WTC11 (cell line): Measurements from ENCODE around the gene FRMD4B. TPM values are rescaled to one million over a fixed set of nuclear protein-coding genes. Genes with fewer than 3 reads are reported as not detected.
A peak's percentile ranks its signal among the peaks of the same experiment; 100 is the strongest.

Experiments used
- ATAC-seq: fragments of 200-7000 bp; cut with Tn5 transposase; 2 replicates; pipeline ENCODE4 v1.10.0; 2021; ENCODE audit warnings: mild to moderate bottlenecking, moderate library complexity
- CTCF ChIA-PET: fragments of 300-600 bp; sonication (Branson Sonifier 250); formaldehyde crosslinking; loops from one replicate; lab custom pipeline; 2021; ENCODE audit warnings: antibody characterized with exemption; lab: Charles Lee
- POLR2A ChIA-PET: fragments of 350-600 bp; sonication (Branson Sonifier 250); formaldehyde crosslinking; loops from one replicate; lab custom pipeline; 2021; ENCODE audit warnings: antibody characterized with exemption; lab: Charles Lee
- DNase-seq: peaks from one replicate; pipeline ENCODE4 v3.0.0; 2021; ENCODE audit warnings: low spot score
- H3K27ac Mint-ChIP-seq: 2 replicates; pipeline ENCODE4 v1.8.0; 2021; ENCODE audit warnings: mixed read lengths
- H3K27me3 Mint-ChIP-seq: 2 replicates; pipeline ENCODE4 v1.8.0; 2021; ENCODE audit warnings: low read depth, mild to moderate bottlenecking, moderate library complexity, mixed read lengths
- H3K36me3 Mint-ChIP-seq: 2 replicates; pipeline ENCODE4 v1.8.0; 2021; ENCODE audit warnings: mixed read lengths
- H3K4me1 Mint-ChIP-seq: 2 replicates; pipeline ENCODE4 v1.8.0; 2022; ENCODE audit warnings: mixed read lengths
- H3K4me3 Mint-ChIP-seq: 2 replicates; pipeline ENCODE4 v1.8.0; 2021; ENCODE audit warnings: mild to moderate bottlenecking, moderate library complexity, mixed read lengths
- H3K9me3 Mint-ChIP-seq: 2 replicates; pipeline ENCODE4 v1.8.0; 2021; ENCODE audit warnings: mixed read lengths
- CBFB ChIP-seq: sonication (generic); formaldehyde crosslinking; IDR thresholded peaks from 2 replicates; pipeline ENCODE4 v1.8.1; 2022; ENCODE audit warnings: mild to moderate bottlenecking, low read depth, missing genetic modification reagents
- E2F4 ChIP-seq: sonication (generic); formaldehyde crosslinking; IDR thresholded peaks from 2 replicates; pipeline ENCODE4 v1.8.1; 2022; ENCODE audit warnings: low read depth, mild to moderate bottlenecking, moderate library complexity, missing genetic modification reagents, borderline replicate concordance
- E2F5 ChIP-seq: sonication (generic); formaldehyde crosslinking; IDR thresholded peaks from 2 replicates; pipeline ENCODE4 v1.8.1; 2022; ENCODE audit warnings: mild to moderate bottlenecking, moderate library complexity, missing genetic modification reagents
- EMX1 ChIP-seq: fragments of 250-450 bp; sonication (Bioruptor Pico); IDR thresholded peaks from 2 replicates; pipeline ENCODE4 v1.8.0; 2021; ENCODE audit warnings: mild to moderate bottlenecking
- GRHL2 ChIP-seq: fragments of 250-450 bp; sonication (Bioruptor Pico); IDR thresholded peaks from 2 replicates; pipeline ENCODE4 v1.8.0; 2022; ENCODE audit warnings: mild to moderate bottlenecking, moderate library complexity; ENCODE audit not compliant: insufficient replicate concordance, severe bottlenecking
- GTF2I ChIP-seq: fragments of 250-450 bp; sonication (Bioruptor Pico); conservative IDR thresholded peaks from 2 replicates; pipeline ENCODE4 v1.4.0; 2021; ENCODE audit warnings: mild to moderate bottlenecking
- JUN ChIP-seq: sonication (generic); formaldehyde crosslinking; IDR thresholded peaks from 2 replicates; pipeline ENCODE4 v1.8.0; 2023; ENCODE audit warnings: mild to moderate bottlenecking, missing genetic modification reagents
- MAX ChIP-seq: sonication (generic); formaldehyde crosslinking; IDR thresholded peaks from 2 replicates; pipeline ENCODE4 v1.8.0; 2022; ENCODE audit warnings: mild to moderate bottlenecking, missing genetic modification reagents
- MLX ChIP-seq: sonication (generic); formaldehyde crosslinking; IDR thresholded peaks from 2 replicates; pipeline ENCODE4 v1.8.1; 2023; ENCODE audit warnings: mild to moderate bottlenecking, missing genetic modification reagents, moderate library complexity
- MXD4 ChIP-seq: fragments of 250-450 bp; sonication (Bioruptor Pico); IDR thresholded peaks from 2 replicates; pipeline ENCODE4 v1.8.0; 2021; ENCODE audit warnings: mild to moderate bottlenecking, moderate library complexity, borderline replicate concordance
- NFATC4 ChIP-seq: fragments of 250-450 bp; sonication (Bioruptor Pico); IDR thresholded peaks from 2 replicates; pipeline ENCODE4 v1.9.0; 2021; ENCODE audit warnings: mild to moderate bottlenecking
- NFE2L1 ChIP-seq: sonication (generic); formaldehyde crosslinking; IDR thresholded peaks from 2 replicates; pipeline ENCODE4 v1.8.1; 2023; ENCODE audit warnings: missing genetic modification reagents
- NR1H2 ChIP-seq: sonication (generic); formaldehyde crosslinking; IDR thresholded peaks from 2 replicates; pipeline ENCODE4 v1.9.0; 2021; ENCODE audit warnings: mild to moderate bottlenecking, moderate library complexity, missing genetic modification reagents
- OVOL2 ChIP-seq: fragments of 250-450 bp; sonication (Bioruptor Pico); IDR thresholded peaks from 2 replicates; pipeline ENCODE4 v1.9.0; 2021; ENCODE audit warnings: mild to moderate bottlenecking, borderline replicate concordance
- TCF7 ChIP-seq: sonication (generic); formaldehyde crosslinking; IDR thresholded peaks from 2 replicates; pipeline ENCODE4 v1.8.0; 2022; ENCODE audit warnings: mild to moderate bottlenecking, low read depth, missing genetic modification reagents, moderate library complexity
- TEAD1 ChIP-seq: sonication (generic); formaldehyde crosslinking; IDR thresholded peaks from 2 replicates; pipeline ENCODE4 v1.8.0; 2022; ENCODE audit warnings: mild to moderate bottlenecking, missing genetic modification reagents
- TEAD4 ChIP-seq: sonication (generic); formaldehyde crosslinking; IDR thresholded peaks from 2 replicates; pipeline ENCODE4 v1.8.0; 2022; ENCODE audit warnings: mild to moderate bottlenecking, missing genetic modification reagents
- ZBTB21 ChIP-seq: sonication (generic); formaldehyde crosslinking; IDR thresholded peaks from 2 replicates; pipeline ENCODE4 v1.8.1; 2023; ENCODE audit warnings: mild to moderate bottlenecking, missing genetic modification reagents, borderline replicate concordance
- ZMAT4 ChIP-seq: fragments of 250-450 bp; sonication (Bioruptor Pico); IDR thresholded peaks from 2 replicates; pipeline ENCODE4 v1.9.0; 2021; ENCODE audit warnings: mild to moderate bottlenecking
- ZNF121 ChIP-seq: sonication (generic); formaldehyde crosslinking; IDR thresholded peaks from 2 replicates; pipeline ENCODE4 v1.8.0; 2023; ENCODE audit warnings: missing genetic modification reagents
- ZNF219 ChIP-seq: sonication (generic); formaldehyde crosslinking; IDR thresholded peaks from 2 replicates; pipeline ENCODE4 v1.8.0; 2023; ENCODE audit warnings: missing genetic modification reagents, mild to moderate bottlenecking, borderline replicate concordance
- ZNF232 ChIP-seq: sonication (generic); formaldehyde crosslinking; IDR thresholded peaks from 2 replicates; pipeline ENCODE4 v1.8.0; 2022; ENCODE audit warnings: mild to moderate bottlenecking, missing genetic modification reagents
- ZNF281 ChIP-seq: sonication (generic); formaldehyde crosslinking; IDR thresholded peaks from 2 replicates; pipeline ENCODE4 v1.8.0; 2023; ENCODE audit warnings: mild to moderate bottlenecking, missing genetic modification reagents
- ZNF512 ChIP-seq: sonication (generic); formaldehyde crosslinking; IDR thresholded peaks from 2 replicates; pipeline ENCODE4 v1.8.1; 2022; ENCODE audit warnings: missing genetic modification reagents, borderline replicate concordance
- ZNF671 ChIP-seq: fragments of 250-450 bp; sonication (Bioruptor Pico); IDR thresholded peaks from 2 replicates; pipeline ENCODE4 v1.8.0; 2021; ENCODE audit warnings: mild to moderate bottlenecking
- total RNA-seq: library from RNA; stranded (reverse); gene quantifications from 3 replicates; pipeline ENCODE4 v1.2.3, GENCODE V29; 2021

The FRMD4B gene
- total RNA-seq, 1 experiment from 2014 or later, result 6.7 TPM

- H3K4me1 Mint-ChIP-seq, result peaks cover 38% of the 10 kb centered on the region
- ChIA-PET CTCF (interaction anchor here (0.5 to 1.4 kb wide), 5 partner anchors 30 to 129 kb away, joined by 3 to 5 read pairs (median 3); no protein-coding TSS in a partner anchor), POLR2A (interaction anchor here (0.7 kb wide), 1 partner anchor 71 kb away, joined by 4 read pairs; no protein-coding TSS in a partner anchor)
These were observed 135.9 kb downstream of the FRMD4B start for GRCh38 chr3:69250014-69250413.

More at GRCh38 chr3:69250014-69250413, 135.9 kb downstream of the FRMD4B start:
- Mint-ChIP-seq H3K9me3 (no peaks in the 10 kb centered on the region), H3K36me3 (no peaks in the 10 kb centered on the region), H3K27ac (0 out of 2 replicates have a peak overlapping the region, but pooled peaks have one; percentile 75), H3K27me3 (peaks cover 72% of the 10 kb centered on the region), H3K4me3 (peak overlapping the region; percentile 43; the same call in 1 of the 2 replicates)
- peak; percentile 89 for ATAC-seq
- peak; percentile 65 for DNase-seq
- TF ChIP-seq TEAD4 (CRISPR knock-in tag), result no peak
- no peak for TF ChIP-seq E2F5 (CRISPR knock-in tag)
- no peak for TF ChIP-seq GTF2I
- 0 out of 2 replicates have a peak, but pooled peaks have one; percentile 39 for TF ChIP-seq CBFB (CRISPR knock-in tag)
- 0 out of 2 replicates have a peak, but pooled peaks have one; percentile 41 for TF ChIP-seq ZBTB21
- no peak for TF ChIP-seq ZNF512
- no peak for TF ChIP-seq ZMAT4 (CRISPR knock-in tag)
- TF ChIP-seq ZNF281 (CRISPR knock-in tag), result no peak
- no peak for TF ChIP-seq MAX
- peak; percentile 74 for TF ChIP-seq ZNF121 (CRISPR knock-in tag)
- TF ChIP-seq NFE2L1 (CRISPR knock-in tag), result no peak
- TF ChIP-seq MLX (CRISPR knock-in tag), result no peak
- TF ChIP-seq E2F4 (CRISPR knock-in tag), result no peak
- TF ChIP-seq TEAD1 (CRISPR knock-in tag), result no peak
- TF ChIP-seq TCF7 (CRISPR knock-in tag), result no peak
- TF ChIP-seq NR1H2, result no peak
- no peak for TF ChIP-seq ZNF219 (CRISPR knock-in tag)
- no peak for TF ChIP-seq ZNF232 (CRISPR knock-in tag)
- TF ChIP-seq GRHL2 (CRISPR knock-in tag), result no peak
- no peak for TF ChIP-seq MXD4 (CRISPR knock-in tag)
- TF ChIP-seq EMX1 (CRISPR knock-in tag), result no peak
- no peak for TF ChIP-seq NFATC4 (CRISPR knock-in tag)
- TF ChIP-seq JUN (CRISPR knock-in tag), result no peak
- TF ChIP-seq ZNF671 (CRISPR knock-in tag), result no peak
- no peak for TF ChIP-seq OVOL2 (CRISPR knock-in tag)
